SU-DHL-6 (cell line): ENCODE results near the gene PIK3R1.

Experiments used
- H2AFZ ChIP-seq: fragments of 200-600 bp; sonication (generic); 2 replicates; pipeline ENCODE4 v1.6.1; 2014; ENCODE audit warnings: low read depth, mild to moderate bottlenecking, moderate library complexity, mixed read lengths, antibody characterized with exemption, low read length; ENCODE audit not compliant: severe bottlenecking
- H3F3A ChIP-seq: fragments of 200-600 bp; shearing (Covaris generic); 2 replicates; pipeline ENCODE4 v1.6.0; 2016; ENCODE audit warnings: antibody characterized with exemption, mild to moderate bottlenecking; ENCODE audit not compliant: insufficient read depth
- H3K27ac ChIP-seq: fragments of 200-600 bp; sonication (generic); 2 replicates; pipeline ENCODE4 v1.5.1; 2016; ENCODE audit warnings: low read depth, mild to moderate bottlenecking, low read length, moderate library complexity, mixed read lengths
- H3K27me3 ChIP-seq: fragments of 200-600 bp; sonication (generic), shearing (Covaris generic); 2 replicates; pipeline ENCODE4 v1.6.0; 2014; ENCODE audit warnings: mild to moderate bottlenecking, low read length
- H3K36me3 ChIP-seq: fragments of 200-600 bp; sonication (generic); 2 replicates; pipeline ENCODE4 v1.6.1; 2014; ENCODE audit warnings: mild to moderate bottlenecking, low read length, mixed read lengths
- H3K4me2 ChIP-seq: fragments of 300-600, 200-600 bp; shearing (Covaris generic), sonication (generic); 2 replicates; pipeline ENCODE4 v1.6.0; 2014; ENCODE audit warnings: low read length, low read depth, mild to moderate bottlenecking; ENCODE audit not compliant: poor library complexity, severe bottlenecking
- H3K4me3 ChIP-seq: fragments of 200-600 bp; sonication (generic); 2 replicates; pipeline ENCODE4 v1.5.1; 2014; ENCODE audit warnings: antibody characterized with exemption, low read length, mild to moderate bottlenecking, mixed read lengths; ENCODE audit not compliant: insufficient read depth, poor library complexity, severe bottlenecking
- H3K79me2 ChIP-seq: fragments of 200-600 bp; sonication (generic); 2 replicates; pipeline ENCODE4 v1.6.1; 2014; ENCODE audit warnings: mild to moderate bottlenecking, low read length, moderate library complexity; ENCODE audit not compliant: insufficient read depth
- H3K9ac ChIP-seq: fragments of 200-600 bp; sonication (generic); 2 replicates; pipeline ENCODE4 v1.7.0; 2014; ENCODE audit warnings: mild to moderate bottlenecking, low read length
- H3K9me2 ChIP-seq: fragments of 200-600 bp; sonication (generic); replicated peaks from 2 replicates; pipeline ENCODE4 v1.6.1; 2014; ENCODE audit warnings: low read length; ENCODE audit not compliant: insufficient read depth
- H3K9me3 ChIP-seq: fragments of 200-600 bp; sonication (generic); 2 replicates; pipeline ENCODE4 v1.6.1; 2014; ENCODE audit warnings: low read length, mixed read lengths; ENCODE audit not compliant: insufficient read depth
- H4K20me1 ChIP-seq: fragments of 200-600 bp; sonication (generic); 2 replicates; pipeline ENCODE4 v1.6.1; 2014; ENCODE audit warnings: low read depth, mild to moderate bottlenecking, antibody characterized with exemption, low read length, moderate library complexity, mixed read lengths
- EZH2phosphoT487 ChIP-seq: fragments of 200-600 bp; sonication (generic), shearing (Covaris generic); conservative IDR thresholded peaks from 2 replicates; pipeline ENCODE4 v1.6.1; 2018; ENCODE audit warnings: mild to moderate bottlenecking, antibody characterized with exemption, low read length, moderate library complexity, mixed read lengths
- TF ChIP-seq, protein P1 (sequence below): fragments of 200-600 bp; sonication (generic); IDR thresholded peaks from one replicate; pipeline ENCODE4 v1.5.1; 2017; ENCODE audit warnings: antibody characterized with exemption, mild to moderate bottlenecking, low read length, moderate library complexity; ENCODE audit not compliant: insufficient read depth, poor library complexity, severe bottlenecking

PIK3R1 gene

DNA sequence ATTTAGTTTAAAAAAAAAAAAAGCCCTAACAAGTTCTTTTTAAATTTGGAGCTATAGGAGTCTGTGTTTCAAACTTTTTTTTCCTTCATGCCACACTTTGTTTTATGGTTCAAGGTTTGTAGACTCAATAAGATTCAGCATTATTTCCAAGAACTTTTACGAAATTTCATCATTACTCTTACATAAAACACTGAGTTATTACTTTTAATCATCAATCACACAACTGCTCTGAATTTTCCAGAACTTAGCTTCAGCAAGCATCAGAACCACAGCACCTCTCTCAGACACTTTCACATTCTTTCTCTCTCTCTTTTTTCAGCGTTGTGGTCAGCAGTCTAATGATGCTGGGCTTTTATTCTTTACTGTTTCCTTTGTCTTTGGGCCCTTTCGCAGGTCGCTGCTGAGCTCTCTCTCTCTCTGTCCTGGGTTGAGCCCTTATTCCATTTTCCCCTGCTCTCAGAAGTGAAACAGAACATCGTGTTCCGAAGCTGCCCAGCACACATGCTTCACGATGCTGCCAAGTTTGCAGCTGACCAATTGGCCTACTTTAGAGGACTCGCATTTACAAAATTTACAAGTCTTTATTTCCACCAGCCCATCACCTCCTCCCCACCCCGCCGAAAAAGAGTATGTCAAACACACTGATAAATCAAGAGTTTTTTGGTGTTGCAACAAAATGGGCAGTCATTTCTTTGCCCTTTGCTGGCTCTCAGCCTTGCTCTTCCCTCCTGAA lies 44.6 kb upstream of the PIK3R1 start:
- no peak overlapping the region for H2AFZ ChIP-seq
- TF ChIP-seq, protein P1, sequence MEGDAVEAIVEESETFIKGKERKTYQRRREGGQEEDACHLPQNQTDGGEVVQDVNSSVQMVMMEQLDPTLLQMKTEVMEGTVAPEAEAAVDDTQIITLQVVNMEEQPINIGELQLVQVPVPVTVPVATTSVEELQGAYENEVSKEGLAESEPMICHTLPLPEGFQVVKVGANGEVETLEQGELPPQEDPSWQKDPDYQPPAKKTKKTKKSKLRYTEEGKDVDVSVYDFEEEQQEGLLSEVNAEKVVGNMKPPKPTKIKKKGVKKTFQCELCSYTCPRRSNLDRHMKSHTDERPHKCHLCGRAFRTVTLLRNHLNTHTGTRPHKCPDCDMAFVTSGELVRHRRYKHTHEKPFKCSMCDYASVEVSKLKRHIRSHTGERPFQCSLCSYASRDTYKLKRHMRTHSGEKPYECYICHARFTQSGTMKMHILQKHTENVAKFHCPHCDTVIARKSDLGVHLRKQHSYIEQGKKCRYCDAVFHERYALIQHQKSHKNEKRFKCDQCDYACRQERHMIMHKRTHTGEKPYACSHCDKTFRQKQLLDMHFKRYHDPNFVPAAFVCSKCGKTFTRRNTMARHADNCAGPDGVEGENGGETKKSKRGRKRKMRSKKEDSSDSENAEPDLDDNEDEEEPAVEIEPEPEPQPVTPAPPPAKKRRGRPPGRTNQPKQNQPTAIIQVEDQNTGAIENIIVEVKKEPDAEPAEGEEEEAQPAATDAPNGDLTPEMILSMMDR = no peak
- TF ChIP-seq EZH2phosphoT487 = no peak
- no peak overlapping the region for H3K4me3 ChIP-seq

DNA sequence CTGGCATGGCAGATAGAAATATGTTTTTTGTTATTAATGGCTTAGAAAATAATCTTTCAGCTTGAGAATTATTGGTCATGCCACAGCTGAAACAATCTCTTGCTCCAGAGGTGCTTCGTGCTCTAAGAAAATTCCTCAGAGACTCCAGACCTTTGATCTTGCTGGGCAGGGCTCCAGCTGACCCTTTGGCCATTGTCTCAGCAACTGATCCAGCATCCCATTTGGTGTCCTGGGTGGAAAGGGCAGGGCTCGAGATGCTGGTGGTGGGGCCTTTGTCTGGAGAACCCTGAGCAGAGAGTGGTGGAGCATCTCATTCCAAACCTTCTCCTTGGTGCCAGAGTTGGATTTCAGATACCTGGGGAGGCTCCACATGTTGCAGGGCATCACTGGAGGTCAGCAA lies 43.2 kb upstream of the PIK3R1 start:
- TF ChIP-seq EZH2phosphoT487 = no peak
- TF ChIP-seq, protein P1 = no peak
- no peaks in the 10 kb centered on the region for H3K27me3 ChIP-seq
- no peaks in the 10 kb centered on the region for H3K9me2 ChIP-seq
- no peak overlapping the region for H3K27ac ChIP-seq
- no peaks in the 10 kb centered on the region for H3F3A ChIP-seq
- H3K4me2 ChIP-seq = no peak overlapping the region
- H4K20me1 ChIP-seq = no peaks in the 10 kb centered on the region
- no peak overlapping the region for H2AFZ ChIP-seq
- H3K9ac ChIP-seq = no peak overlapping the region
- no peaks in the 10 kb centered on the region for H3K9me3 ChIP-seq
- no peaks in the 10 kb centered on the region for H3K79me2 ChIP-seq
- no peaks in the 10 kb centered on the region for H3K36me3 ChIP-seq
- no peak overlapping the region for H3K4me3 ChIP-seq

More for the DNA sequence above, 44.6 kb upstream of the PIK3R1 start:
- Histone ChIP-seq H4K20me1 (no peaks in the 10 kb centered on the region), H3K9ac (no peak overlapping the region), H3K79me2 (no peaks in the 10 kb centered on the region), H3K27ac (no peak overlapping the region), H3K9me2 (no peaks in the 10 kb centered on the region), H3K36me3 (no peaks in the 10 kb centered on the region), H3K9me3 (no peaks in the 10 kb centered on the region), H3K4me2 (no peak overlapping the region), H3K27me3 (no peaks in the 10 kb centered on the region), H3F3A (no peaks in the 10 kb centered on the region)

DNA sequence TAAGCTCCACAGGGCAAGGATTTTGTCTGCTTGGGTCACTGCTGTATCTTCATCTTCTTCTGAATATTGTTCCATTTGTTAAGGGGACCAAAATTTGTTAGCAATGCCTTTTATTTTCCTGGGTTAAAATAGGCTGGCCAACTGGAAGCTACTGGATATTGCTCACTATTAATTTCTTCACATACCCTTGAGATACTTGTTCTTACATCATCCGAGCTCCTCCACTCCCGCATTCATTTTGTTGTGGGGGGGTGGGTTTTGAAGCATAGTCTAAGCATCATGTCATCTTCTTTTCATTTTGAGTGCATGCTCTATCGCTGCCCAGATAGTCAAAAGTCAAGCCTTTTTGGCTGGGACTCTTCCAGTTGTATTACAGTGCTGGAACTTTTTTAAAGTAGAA lies 42.5 kb upstream of the PIK3R1 start:
- no peaks in the 10 kb centered on the region for H3K36me3 ChIP-seq
- H3K27ac ChIP-seq = no peak overlapping the region
- no peak overlapping the region for H2AFZ ChIP-seq
- no peak overlapping the region for H3K9ac ChIP-seq
- H3K9me3 ChIP-seq = no peaks in the 10 kb centered on the region
- H3K79me2 ChIP-seq = no peaks in the 10 kb centered on the region
- H3K27me3 ChIP-seq = no peaks in the 10 kb centered on the region
- no peaks in the 10 kb centered on the region for H3K9me2 ChIP-seq
- no peaks in the 10 kb centered on the region for H4K20me1 ChIP-seq
- no peak overlapping the region for H3K4me3 ChIP-seq
- H3F3A ChIP-seq = no peaks in the 10 kb centered on the region
- no peak overlapping the region for H3K4me2 ChIP-seq
- TF ChIP-seq, protein P1 = no peak
- no peak for TF ChIP-seq EZH2phosphoT487
